GM12874 (cell line): Measurements from ENCODE around the gene GOLGA6L2.

Source experiments
- CTCF ChIP-seq: IDR thresholded peaks from 2 replicates; pipeline ENCODE4 v1.5.1; 2011; ENCODE audit warnings: low read depth, mild to moderate bottlenecking, control low read depth, low read length, moderate library complexity; ENCODE audit not compliant: insufficient read depth

The GOLGA6L2 gene

GRCh38 chr15:23402544-23402943 lies 44.5 kb downstream of the GOLGA6L2 start:
- no peak for TF ChIP-seq CTCF

- no peak for TF ChIP-seq CTCF
These were observed 44.9 kb downstream of the GOLGA6L2 start for GRCh38 chr15:23402140-23402539.

- TF ChIP-seq CTCF = no peak
These were observed 45.4 kb downstream of the GOLGA6L2 start for GRCh38 chr15:23401627-23402026.

- TF ChIP-seq CTCF = no peak
These were observed 49.3 kb downstream of the GOLGA6L2 start for GRCh38 chr15:23397779-23398178.

GRCh38 chr15:23395832-23396231 lies 51.2 kb downstream of the GOLGA6L2 start:
- TF ChIP-seq CTCF = no peak

- no peak for TF ChIP-seq CTCF
These were observed 51.9 kb downstream of the GOLGA6L2 start for GRCh38 chr15:23395030-23395692.
